Suprapubic skin (tissue), 4 donors: Measurements from ENCODE around the gene PROKR1. TPM values are rescaled to one million over a fixed set of nuclear protein-coding genes. Genes with fewer than 3 reads are reported as not detected.

ENCODE experiments used
- DNase-seq, 2 donors: peaks; one replicate each; pipeline ENCODE4 v3.0.0-alpha.2; 2019; ENCODE audit warnings: low spot score in 2 of 2
- H3K27ac ChIP-seq: fragments of 200-600 bp; sonication (generic); one replicate; pipeline ENCODE4 v1.5.1; 2019
- H3K27me3 ChIP-seq: fragments of 200-600 bp; sonication (generic); one replicate; pipeline ENCODE4 v1.5.1; 2019
- H3K36me3 ChIP-seq: fragments of 200-600 bp; sonication (generic); one replicate; pipeline ENCODE4 v1.5.1; 2019
- H3K4me1 ChIP-seq: fragments of 200-600 bp; sonication (generic); one replicate; pipeline ENCODE4 v1.5.1; 2019
- H3K4me3 ChIP-seq: fragments of 200-600 bp; sonication (generic); one replicate; pipeline ENCODE4 v1.5.1; 2019; ENCODE audit warnings: mild to moderate bottlenecking
- H3K9me3 ChIP-seq: fragments of 200-600 bp; sonication (generic); one replicate; pipeline ENCODE4 v1.5.1; 2019
- EP300 ChIP-seq: sonication (generic); formaldehyde crosslinking; IDR thresholded peaks from one replicate; pipeline ENCODE4 v1.6.1; 2017; ENCODE audit warnings: antibody characterized with exemption
- POLR2A ChIP-seq, 2 donors: fragments of 450-650 bp; IDR thresholded peaks; one replicate each; pipeline ENCODE4 v1.6.1; 2017; ENCODE audit warnings: antibody characterized with exemption in 2 of 2, mild to moderate bottlenecking in 2 of 2, moderate library complexity in 2 of 2
- POLR2AphosphoS5 ChIP-seq, 3 donors: sonication (generic); formaldehyde crosslinking; IDR thresholded peaks; one replicate each; pipeline ENCODE4 v1.6.1; 2017; ENCODE audit warnings: antibody characterized with exemption in 3 of 3
- WGBS: methylation state at CpG from one replicate; pipeline ENCODE4 v1.1.5; 2018; 5-methylcytosine and 5-hydroxymethylcytosine counted together
- total RNA-seq, 4 donors: library from RNA; depleted of rRNA; stranded (reverse); fragments of >200 nt; gene quantifications; one replicate each; pipeline ENCODE4 v1.1.0, GENCODE V29; 2016
- TF ChIP-seq, protein P1 (sequence below), 2 donors: fragments of 200-600 bp in 1 of 2; fragments of 450-650 bp in 1 of 2; sonication (generic) in 1 of 2; IDR thresholded peaks; one replicate each; pipeline ENCODE4 v1.5.1; 2016 to 2019; ENCODE audit warnings: antibody characterized with exemption in 2 of 2, mild to moderate bottlenecking in 1 of 2, moderate library complexity in 1 of 2

The PROKR1 gene
- total RNA-seq, 4 donors from 2014 or later = 0.13 to 0.24 TPM; not detected in 2

DNA sequence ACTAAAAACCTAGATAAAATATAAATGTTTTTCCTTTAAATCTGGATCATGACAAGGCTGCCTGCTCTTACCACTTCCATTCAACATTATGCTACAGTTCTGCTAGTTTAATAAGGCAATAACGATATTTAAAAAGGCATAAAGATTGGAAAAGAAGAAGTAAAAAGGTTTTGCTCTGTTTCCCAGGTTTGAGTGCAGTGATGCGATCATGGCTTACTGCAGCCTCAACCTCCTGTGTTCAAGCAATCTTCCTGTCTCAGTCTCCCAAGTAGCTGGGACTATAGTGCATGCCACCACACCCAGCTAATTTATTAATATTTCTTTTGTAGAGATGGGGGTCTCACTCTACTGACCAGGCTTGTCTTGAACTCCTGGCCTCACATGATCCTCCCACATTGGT is 40.8 kb downstream of the PROKR1 start:
- TF ChIP-seq POLR2A (IDR thresholded peaks at IDR 0.05) (no peak), POLR2AphosphoS5 (IDR thresholded peaks at IDR 0.05) (no peak), EP300 (no peak)
- TF ChIP-seq, protein P1, sequence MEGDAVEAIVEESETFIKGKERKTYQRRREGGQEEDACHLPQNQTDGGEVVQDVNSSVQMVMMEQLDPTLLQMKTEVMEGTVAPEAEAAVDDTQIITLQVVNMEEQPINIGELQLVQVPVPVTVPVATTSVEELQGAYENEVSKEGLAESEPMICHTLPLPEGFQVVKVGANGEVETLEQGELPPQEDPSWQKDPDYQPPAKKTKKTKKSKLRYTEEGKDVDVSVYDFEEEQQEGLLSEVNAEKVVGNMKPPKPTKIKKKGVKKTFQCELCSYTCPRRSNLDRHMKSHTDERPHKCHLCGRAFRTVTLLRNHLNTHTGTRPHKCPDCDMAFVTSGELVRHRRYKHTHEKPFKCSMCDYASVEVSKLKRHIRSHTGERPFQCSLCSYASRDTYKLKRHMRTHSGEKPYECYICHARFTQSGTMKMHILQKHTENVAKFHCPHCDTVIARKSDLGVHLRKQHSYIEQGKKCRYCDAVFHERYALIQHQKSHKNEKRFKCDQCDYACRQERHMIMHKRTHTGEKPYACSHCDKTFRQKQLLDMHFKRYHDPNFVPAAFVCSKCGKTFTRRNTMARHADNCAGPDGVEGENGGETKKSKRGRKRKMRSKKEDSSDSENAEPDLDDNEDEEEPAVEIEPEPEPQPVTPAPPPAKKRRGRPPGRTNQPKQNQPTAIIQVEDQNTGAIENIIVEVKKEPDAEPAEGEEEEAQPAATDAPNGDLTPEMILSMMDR (IDR thresholded peaks at IDR 0.05) = no peak
- Histone ChIP-seq H3K9me3 (no peaks in the 10 kb centered on the region), H3K27me3 (peaks cover 2% of the 10 kb centered on the region), H3K27ac (no peak overlapping the region), H3K4me1 (no peaks in the 10 kb centered on the region), H3K36me3 (no peaks in the 10 kb centered on the region), H3K4me3 (no peak overlapping the region)
- DNase-seq = no peak
- 72% methylated on average over 2 of the region's 2 CpGs for WGBS

DNA sequence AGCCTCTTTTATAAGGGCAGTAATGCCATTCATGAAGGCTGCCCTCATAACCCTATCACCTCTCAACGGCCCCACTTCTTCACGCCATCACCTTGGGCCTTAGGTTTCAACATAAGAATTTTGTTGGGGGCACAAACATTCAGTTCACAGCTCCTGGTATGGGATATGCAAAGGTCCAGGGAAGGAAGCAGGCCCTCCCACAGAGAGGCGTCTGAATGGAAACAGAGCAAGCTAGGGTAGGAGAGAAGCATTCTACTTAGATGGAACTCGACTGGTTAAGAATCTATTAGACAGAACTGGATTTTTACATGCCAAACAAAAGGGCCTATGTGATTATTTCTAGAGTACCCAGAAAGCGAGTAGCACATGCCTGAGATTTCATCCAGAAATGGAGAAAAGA is 42.8 kb downstream of the PROKR1 start:
- Histone ChIP-seq H3K9me3 (no peaks in the 10 kb centered on the region), H3K27ac (no peak overlapping the region), H3K4me3 (no peak overlapping the region), H3K36me3 (no peaks in the 10 kb centered on the region), H3K4me1 (no peaks in the 10 kb centered on the region), H3K27me3 (peaks cover 2% of the 10 kb centered on the region)
- DNase-seq = no peak
- TF ChIP-seq EP300 (no peak), POLR2A (IDR thresholded peaks at IDR 0.05) (no peak), POLR2AphosphoS5 (IDR thresholded peaks at IDR 0.05) (no peak)
- TF ChIP-seq, protein P1 (IDR thresholded peaks at IDR 0.05) = no peak
- 84% methylated on average over 5 of the region's 5 CpGs for WGBS

DNA sequence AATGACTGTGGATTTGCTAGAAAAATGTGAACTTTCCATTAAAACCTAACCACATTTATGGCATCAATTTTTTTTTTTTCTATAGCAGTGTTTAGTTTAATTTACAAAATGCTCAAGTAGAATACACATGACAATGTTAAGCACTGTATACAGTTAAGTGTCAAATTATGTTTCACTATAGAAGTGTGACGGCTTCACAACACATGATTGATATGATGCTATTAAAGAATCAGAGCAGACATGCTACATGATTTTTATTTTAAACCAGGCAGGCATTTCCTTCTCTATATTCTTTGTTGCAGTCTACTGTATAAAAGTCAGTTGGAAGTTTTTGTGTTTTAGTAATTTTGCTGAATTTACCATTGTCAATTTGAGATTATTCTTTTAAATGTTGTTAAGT is 43.6 kb downstream of the PROKR1 start:
- no peak for DNase-seq
- no peaks in the 10 kb centered on the region for H3K36me3 ChIP-seq
- H3K9me3 ChIP-seq = no peaks in the 10 kb centered on the region
- H3K27ac ChIP-seq = no peak overlapping the region
- TF ChIP-seq EP300 = no peak
- no peak for TF ChIP-seq POLR2A (IDR thresholded peaks at IDR 0.05)
- TF ChIP-seq POLR2AphosphoS5 (IDR thresholded peaks at IDR 0.05) = no peak
- TF ChIP-seq, protein P1 (IDR thresholded peaks at IDR 0.05) = no peak
- 80% methylated on average over 1 of the region's 1 CpG for WGBS
- H3K27me3 ChIP-seq = peaks cover 2% of the 10 kb centered on the region
- no peak overlapping the region for H3K4me3 ChIP-seq
- H3K4me1 ChIP-seq = no peaks in the 10 kb centered on the region

DNA sequence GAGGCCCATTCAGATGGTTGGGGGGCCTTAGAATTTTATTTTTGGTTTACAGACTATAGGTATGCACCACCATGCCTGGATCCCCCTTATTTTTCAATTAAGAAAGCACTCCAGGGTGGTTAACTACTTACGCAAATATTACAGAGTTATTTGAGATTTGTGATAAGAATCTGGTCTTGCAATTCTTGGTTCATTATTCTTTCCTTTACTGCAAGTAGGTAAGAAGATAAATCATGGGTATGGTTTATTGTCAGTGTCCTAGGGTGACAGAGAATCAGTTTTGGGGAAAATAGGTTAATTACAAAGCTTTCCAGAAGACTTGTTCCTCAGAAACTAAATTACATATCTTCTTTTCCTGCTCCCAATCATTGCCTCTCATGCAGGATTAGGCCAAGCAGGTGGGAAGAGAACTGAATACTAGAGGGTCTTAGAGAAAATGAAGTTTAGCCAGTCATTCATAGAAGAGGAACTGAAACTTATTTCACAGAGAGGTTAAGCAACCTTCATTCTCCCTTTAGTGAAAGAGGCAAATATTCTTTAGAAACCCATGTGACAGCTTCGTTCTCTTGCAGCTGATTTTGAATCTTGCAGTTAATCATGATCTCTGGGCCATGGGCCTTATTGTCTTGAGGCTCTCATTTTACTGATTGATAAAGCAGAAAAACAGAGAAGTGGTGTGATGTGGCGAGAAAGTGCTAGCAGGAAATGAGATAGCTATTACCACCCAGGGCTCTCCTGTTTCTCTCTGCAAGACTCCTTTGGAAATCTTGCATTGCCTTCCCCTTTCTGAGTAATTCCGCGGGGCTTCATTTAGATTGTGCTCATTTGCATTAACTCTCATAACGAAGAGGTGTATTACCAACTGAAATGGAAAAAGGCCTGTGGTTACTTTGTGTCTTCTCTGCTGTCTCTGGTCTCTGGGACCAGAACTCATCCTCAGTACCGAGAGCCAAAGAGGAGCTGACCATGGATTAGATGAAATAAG is 46.5 kb downstream of the PROKR1 start:
- H3K27ac ChIP-seq = no peak overlapping the region

DNA sequence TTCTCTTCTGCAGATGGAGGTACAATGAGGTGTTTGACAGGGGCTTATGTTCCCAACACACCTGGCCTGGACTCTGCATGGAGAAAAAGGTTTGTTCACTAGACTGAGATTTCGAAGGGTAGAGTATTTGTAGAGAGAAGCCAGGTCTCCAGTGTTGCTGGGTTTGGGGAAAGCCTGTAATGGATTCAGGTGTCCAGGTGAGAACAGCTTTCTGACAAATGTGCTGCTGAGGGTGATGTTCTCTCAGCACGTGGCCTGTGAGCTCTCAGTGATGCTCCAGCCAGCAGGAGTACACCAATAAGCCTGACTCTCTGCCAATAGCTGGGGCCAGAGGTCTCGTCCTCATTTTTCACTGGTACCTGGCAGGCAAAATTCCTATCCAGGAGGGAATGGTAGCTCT is 47.5 kb downstream of the PROKR1 start:
- Histone ChIP-seq H3K9me3 (no peaks in the 10 kb centered on the region), H3K4me3 (no peak overlapping the region), H3K27me3 (no peaks in the 10 kb centered on the region), H3K36me3 (no peaks in the 10 kb centered on the region), H3K27ac (no peak overlapping the region), H3K4me1 (no peaks in the 10 kb centered on the region)
- TF ChIP-seq, protein P1 (IDR thresholded peaks at IDR 0.05) = no peak
- TF ChIP-seq EP300 = no peak
- TF ChIP-seq POLR2A (IDR thresholded peaks at IDR 0.05) = no peak
- TF ChIP-seq POLR2AphosphoS5 (IDR thresholded peaks at IDR 0.05) = no peak
- no peak for DNase-seq
- 72% methylated on average over 3 of the region's 3 CpGs for WGBS

More for the DNA sequence above, 46.5 kb downstream of the PROKR1 start:
- no peak overlapping the region for H3K4me3 ChIP-seq
- H3K27me3 ChIP-seq = no peaks in the 10 kb centered on the region
- no peaks in the 10 kb centered on the region for H3K36me3 ChIP-seq
- H3K9me3 ChIP-seq = no peaks in the 10 kb centered on the region
- 72% methylated on average over 7 of the region's 7 CpGs for WGBS
- TF ChIP-seq POLR2AphosphoS5 (IDR thresholded peaks at IDR 0.05) = no peak
- no peak for TF ChIP-seq POLR2A (IDR thresholded peaks at IDR 0.05)
- TF ChIP-seq EP300 = no peak
- TF ChIP-seq, protein P1 (IDR thresholded peaks at IDR 0.05) = no peak
- no peaks in the 10 kb centered on the region for H3K4me1 ChIP-seq
- no peak for DNase-seq
